WTC11 (cell line): ENCODE data around the gene ABCD3. TPM values are rescaled to one million over a fixed set of nuclear protein-coding genes. Genes with fewer than 3 reads are reported as not detected.

Source experiments
- ATAC-seq: fragments of 200-7000 bp; cut with Tn5 transposase; 2 replicates; pipeline ENCODE4 v1.10.0; 2021; ENCODE audit warnings: mild to moderate bottlenecking, moderate library complexity
- CTCF ChIA-PET: fragments of 300-600 bp; sonication (Branson Sonifier 250); formaldehyde crosslinking; loops from one replicate; lab custom pipeline; 2021; ENCODE audit warnings: antibody characterized with exemption; lab: Charles Lee
- POLR2A ChIA-PET: fragments of 350-600 bp; sonication (Branson Sonifier 250); formaldehyde crosslinking; loops from one replicate; lab custom pipeline; 2021; ENCODE audit warnings: antibody characterized with exemption; lab: Charles Lee
- DNase-seq: peaks from one replicate; pipeline ENCODE4 v3.0.0; 2021; ENCODE audit warnings: low spot score
- H3K27ac Mint-ChIP-seq: 2 replicates; pipeline ENCODE4 v1.8.0; 2021; ENCODE audit warnings: mixed read lengths
- H3K27me3 Mint-ChIP-seq: 2 replicates; pipeline ENCODE4 v1.8.0; 2021; ENCODE audit warnings: low read depth, mild to moderate bottlenecking, moderate library complexity, mixed read lengths
- H3K36me3 Mint-ChIP-seq: 2 replicates; pipeline ENCODE4 v1.8.0; 2021; ENCODE audit warnings: mixed read lengths
- H3K4me1 Mint-ChIP-seq: 2 replicates; pipeline ENCODE4 v1.8.0; 2022; ENCODE audit warnings: mixed read lengths
- H3K4me3 Mint-ChIP-seq: 2 replicates; pipeline ENCODE4 v1.8.0; 2021; ENCODE audit warnings: mild to moderate bottlenecking, moderate library complexity, mixed read lengths
- H3K9me3 Mint-ChIP-seq: 2 replicates; pipeline ENCODE4 v1.8.0; 2021; ENCODE audit warnings: mixed read lengths
- AFF4 ChIP-seq: sonication (generic); formaldehyde crosslinking; IDR thresholded peaks from 2 replicates; pipeline ENCODE4 v1.8.1; 2023; ENCODE audit warnings: mild to moderate bottlenecking, missing genetic modification reagents, borderline replicate concordance
- AR ChIP-seq: fragments of 250-450 bp; sonication (Bioruptor Pico); IDR thresholded peaks from 2 replicates; pipeline ENCODE4 v1.9.0; 2021; ENCODE audit warnings: mild to moderate bottlenecking
- ATF1 ChIP-seq: sonication (generic); formaldehyde crosslinking; IDR thresholded peaks from 2 replicates; pipeline ENCODE4 v1.8.1; 2023; ENCODE audit warnings: mild to moderate bottlenecking, moderate library complexity, missing genetic modification reagents
- CTCF ChIP-seq: fragments of 200-600 bp; IDR thresholded peaks from 2 replicates; pipeline ENCODE4 v1.8.0; 2022; ENCODE audit warnings: antibody characterized with exemption
- ETV6 ChIP-seq: sonication (generic); formaldehyde crosslinking; IDR thresholded peaks from 2 replicates; pipeline ENCODE4 v1.8.1; 2022; ENCODE audit warnings: mild to moderate bottlenecking, missing genetic modification reagents
- FOXP4 ChIP-seq: sonication (generic); formaldehyde crosslinking; IDR thresholded peaks from 2 replicates; pipeline ENCODE4 v1.8.0; 2022; ENCODE audit warnings: mild to moderate bottlenecking, missing genetic modification reagents
- GABPB1 ChIP-seq: sonication (generic); formaldehyde crosslinking; IDR thresholded peaks from 2 replicates; pipeline ENCODE4 v1.8.1; 2023; ENCODE audit warnings: mild to moderate bottlenecking, missing genetic modification reagents
- MLX ChIP-seq: sonication (generic); formaldehyde crosslinking; IDR thresholded peaks from 2 replicates; pipeline ENCODE4 v1.8.1; 2023; ENCODE audit warnings: mild to moderate bottlenecking, missing genetic modification reagents, moderate library complexity
- NFYB ChIP-seq: sonication (generic); formaldehyde crosslinking; conservative IDR thresholded peaks from 2 replicates; pipeline ENCODE4 v1.8.0; 2022; ENCODE audit warnings: low read depth, missing genetic modification reagents
- NR1H2 ChIP-seq: sonication (generic); formaldehyde crosslinking; IDR thresholded peaks from 2 replicates; pipeline ENCODE4 v1.9.0; 2021; ENCODE audit warnings: mild to moderate bottlenecking, moderate library complexity, missing genetic modification reagents
- RELA ChIP-seq: sonication (generic); formaldehyde crosslinking; IDR thresholded peaks from 2 replicates; pipeline ENCODE4 v1.8.1; 2022; ENCODE audit warnings: missing genetic modification reagents, mild to moderate bottlenecking, borderline replicate concordance
- ZBTB43 ChIP-seq: sonication (generic); formaldehyde crosslinking; IDR thresholded peaks from 2 replicates; pipeline ENCODE4 v1.8.1; 2023; ENCODE audit warnings: mild to moderate bottlenecking, missing genetic modification reagents
- ZNF232 ChIP-seq: sonication (generic); formaldehyde crosslinking; IDR thresholded peaks from 2 replicates; pipeline ENCODE4 v1.8.0; 2022; ENCODE audit warnings: mild to moderate bottlenecking, missing genetic modification reagents
- ZNF396 ChIP-seq: fragments of 250-450 bp; sonication (Bioruptor Pico); IDR thresholded peaks from 2 replicates; pipeline ENCODE4 v1.8.0; 2021; ENCODE audit warnings: mild to moderate bottlenecking, moderate library complexity, borderline replicate concordance
- ZNF423 ChIP-seq: fragments of 250-450 bp; sonication (Bioruptor Pico); IDR thresholded peaks from 2 replicates; pipeline ENCODE4 v2.1.2; 2022; ENCODE audit warnings: mild to moderate bottlenecking, moderate library complexity
- total RNA-seq: library from RNA; stranded (reverse); gene quantifications from 3 replicates; pipeline ENCODE4 v1.2.3, GENCODE V29; 2021

Gene ABCD3
- total RNA-seq, 1 experiment from 2014 or later = 27.2 TPM

GRCh38 chr1:94382201-94382600 is 36.0 kb upstream of the ABCD3 start (continued):
- TF ChIP-seq ATF1 (CRISPR knock-in tag) (no peak), NR1H2 (CRISPR knock-in tag) (no peak), ZNF396 (no peak), ZNF423 (CRISPR knock-in tag) (no peak)
- TF ChIP-seq, all 79 proteins: peak for 0

GRCh38 chr1:94383966-94384408 is 34.2 kb upstream of the ABCD3 start:
- ATAC-seq (no peak), DNase-seq (no peak)
- H3K27me3 Mint-ChIP-seq = peaks cover 5% of the 10 kb centered on the region; the same call in 1 of the 2 replicates
- peaks cover 6% of the 10 kb centered on the region for H3K4me1 Mint-ChIP-seq
- no peak overlapping the region for H3K4me3 Mint-ChIP-seq
- ChIA-PET CTCF (interaction anchor here (1.8 kb wide), 1 partner anchor 12 kb away, joined by 6 read pairs; no protein-coding TSS in a partner anchor), POLR2A (no interaction called here)
- TF ChIP-seq FOXP4 (no peak), GABPB1 (CRISPR knock-in tag) (peak; percentile 75; the same call in 1 of the 2 replicates), AFF4 (CRISPR knock-in tag) (no peak)
- H3K36me3 Mint-ChIP-seq = peaks cover 8% of the 10 kb centered on the region
- H3K9me3 Mint-ChIP-seq = peaks cover 16% of the 10 kb centered on the region
- H3K27ac Mint-ChIP-seq = no peak overlapping the region

- CTCF ChIA-PET = interaction anchor here (1.8 kb wide), 1 partner anchor 12 kb away, joined by 6 read pairs; no protein-coding TSS in a partner anchor
- Mint-ChIP-seq H3K9me3 (peaks cover 20% of the 10 kb centered on the region), H3K4me1 (peaks cover 6% of the 10 kb centered on the region), H3K27ac (no peak overlapping the region), H3K36me3 (peaks cover 15% of the 10 kb centered on the region), H3K4me3 (no peak overlapping the region), H3K27me3 (peaks cover 5% of the 10 kb centered on the region; the same call in 1 of the 2 replicates)
- POLR2A ChIA-PET = no interaction called here
- TF ChIP-seq ETV6 (no peak), CTCF (no peak), GABPB1 (CRISPR knock-in tag) (0 out of 2 replicates have a peak, but pooled peaks have one; percentile 26)
- ATAC-seq = no peak
- DNase-seq = no peak
Measured at GRCh38 chr1:94384485-94385265, 33.5 kb upstream of the ABCD3 start.

- H3K36me3 Mint-ChIP-seq = peaks cover 19% of the 10 kb centered on the region
- ChIA-PET POLR2A (no interaction called here), CTCF (interaction anchor here (1.8 kb wide), 1 partner anchor 11 kb away, joined by 6 read pairs; no protein-coding TSS in a partner anchor)
- ATAC-seq (no peak), DNase-seq (no peak)
- H3K4me3 Mint-ChIP-seq = no peak overlapping the region
- peaks cover 6% of the 10 kb centered on the region for H3K4me1 Mint-ChIP-seq
- H3K9me3 Mint-ChIP-seq = peaks cover 23% of the 10 kb centered on the region
- H3K27me3 Mint-ChIP-seq = peaks cover 5% of the 10 kb centered on the region; the same call in 1 of the 2 replicates
- no peak overlapping the region for H3K27ac Mint-ChIP-seq
- TF ChIP-seq ZBTB43 (CRISPR knock-in tag) (no peak), MLX (no peak), AR (no peak), NFYB (CRISPR knock-in tag) (no peak), ZNF232 (no peak), RELA (CRISPR knock-in tag) (no peak)
Measured at GRCh38 chr1:94385308-94385929, 32.8 kb upstream of the ABCD3 start.
